Measurements from ENCODE around the gene PAPSS1.

The PAPSS1 gene

GRCh38 chr4:107640197-107640596 lies 79.8 kb downstream of the PAPSS1 start:
- no peaks in the 10 kb centered on the region for H3K9me3 ChIP-seq
- TF ChIP-seq, protein P1, sequence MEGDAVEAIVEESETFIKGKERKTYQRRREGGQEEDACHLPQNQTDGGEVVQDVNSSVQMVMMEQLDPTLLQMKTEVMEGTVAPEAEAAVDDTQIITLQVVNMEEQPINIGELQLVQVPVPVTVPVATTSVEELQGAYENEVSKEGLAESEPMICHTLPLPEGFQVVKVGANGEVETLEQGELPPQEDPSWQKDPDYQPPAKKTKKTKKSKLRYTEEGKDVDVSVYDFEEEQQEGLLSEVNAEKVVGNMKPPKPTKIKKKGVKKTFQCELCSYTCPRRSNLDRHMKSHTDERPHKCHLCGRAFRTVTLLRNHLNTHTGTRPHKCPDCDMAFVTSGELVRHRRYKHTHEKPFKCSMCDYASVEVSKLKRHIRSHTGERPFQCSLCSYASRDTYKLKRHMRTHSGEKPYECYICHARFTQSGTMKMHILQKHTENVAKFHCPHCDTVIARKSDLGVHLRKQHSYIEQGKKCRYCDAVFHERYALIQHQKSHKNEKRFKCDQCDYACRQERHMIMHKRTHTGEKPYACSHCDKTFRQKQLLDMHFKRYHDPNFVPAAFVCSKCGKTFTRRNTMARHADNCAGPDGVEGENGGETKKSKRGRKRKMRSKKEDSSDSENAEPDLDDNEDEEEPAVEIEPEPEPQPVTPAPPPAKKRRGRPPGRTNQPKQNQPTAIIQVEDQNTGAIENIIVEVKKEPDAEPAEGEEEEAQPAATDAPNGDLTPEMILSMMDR (IDR thresholded peaks at IDR 0.05; ENCODE audit: low read depth, low read length), result no peak
- DNase-seq, result no peak
- H3K27me3 ChIP-seq, result no peaks in the 10 kb centered on the region
- H3K36me3 ChIP-seq, result peaks cover 6% of the 10 kb centered on the region; the same call in 1 of the 2 replicates
- H3K4me3 ChIP-seq (ENCODE audit: low read depth, low read length), result no peak overlapping the region
- H3K4me1 ChIP-seq, result no peaks in the 10 kb centered on the region

DNA sequence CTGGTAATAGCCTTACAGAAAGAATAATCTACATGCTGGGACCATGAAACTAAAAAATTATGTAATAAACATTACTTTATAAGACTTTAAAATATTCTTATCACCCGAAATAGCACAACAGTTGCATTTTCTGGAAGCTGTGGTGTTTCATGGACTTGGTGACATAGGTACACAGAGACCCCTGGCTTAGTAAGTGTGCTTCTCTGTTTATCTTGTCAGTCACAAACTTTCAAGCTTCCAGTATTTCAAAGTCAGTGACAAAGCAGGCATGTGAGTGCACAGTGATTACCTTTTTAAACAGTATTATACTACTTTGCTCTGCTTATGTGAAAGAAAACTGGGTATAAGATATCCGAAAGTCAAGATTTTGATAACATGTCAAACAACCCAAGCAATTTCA lies 84.3 kb downstream of the PAPSS1 start:
- TF ChIP-seq, protein P1 (IDR thresholded peaks at IDR 0.05; ENCODE audit: low read depth, low read length), result no peak
- H3K4me3 ChIP-seq (ENCODE audit: low read depth, low read length), result no peak overlapping the region
- H3K36me3 ChIP-seq, result no peaks in the 10 kb centered on the region; the same call in 1 of the 2 replicates
- no peaks in the 10 kb centered on the region for H3K27me3 ChIP-seq
- no peaks in the 10 kb centered on the region; the same call in none of the 2 replicates for H3K4me1 ChIP-seq
- H3K9me3 ChIP-seq, result no peaks in the 10 kb centered on the region
- no peak for DNase-seq

DNA sequence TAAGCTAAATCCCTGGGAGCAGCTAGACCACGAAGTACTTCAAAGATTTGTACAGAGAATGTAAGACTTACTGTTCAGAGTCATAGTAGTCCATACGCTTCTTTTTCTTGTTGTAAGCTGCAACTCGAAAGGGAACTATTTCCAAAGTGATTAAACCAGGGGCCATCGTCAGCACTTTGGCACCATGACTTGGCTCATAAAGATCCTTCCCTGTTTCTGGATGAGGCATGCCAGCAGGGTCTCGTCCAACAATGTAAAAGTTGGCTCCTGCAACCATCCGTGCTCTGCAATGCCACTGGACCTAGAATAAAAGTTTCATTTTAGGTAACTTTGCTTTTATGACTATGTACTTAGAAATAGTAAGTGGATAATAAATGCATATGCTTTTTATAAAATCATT lies 88.5 kb downstream of the PAPSS1 start:
- Histone ChIP-seq H3K9me3 (no peaks in the 10 kb centered on the region), H3K4me3 (ENCODE audit: low read depth, low read length) (no peak overlapping the region), H3K27me3 (no peaks in the 10 kb centered on the region), H3K36me3 (no peaks in the 10 kb centered on the region; the same call in 1 of the 2 replicates), H3K4me1 (no peaks in the 10 kb centered on the region; the same call in none of the 2 replicates)
- DNase-seq, result no peak
- TF ChIP-seq, protein P1 (IDR thresholded peaks at IDR 0.05; ENCODE audit: low read depth, low read length), result no peak

- no peaks in the 10 kb centered on the region; the same call in 1 of the 2 replicates for H3K36me3 ChIP-seq
- no peak for DNase-seq
- no peaks in the 10 kb centered on the region; the same call in none of the 2 replicates for H3K4me1 ChIP-seq
- TF ChIP-seq, protein P1 (IDR thresholded peaks at IDR 0.05; ENCODE audit: low read depth, low read length), result no peak
- H3K9me3 ChIP-seq, result no peaks in the 10 kb centered on the region
- H3K27me3 ChIP-seq, result no peaks in the 10 kb centered on the region
- no peak overlapping the region for H3K4me3 ChIP-seq (ENCODE audit: low read depth, low read length)
These were observed 89.8 kb downstream of the PAPSS1 start for GRCh38 chr4:107630185-107630705.

DNA sequence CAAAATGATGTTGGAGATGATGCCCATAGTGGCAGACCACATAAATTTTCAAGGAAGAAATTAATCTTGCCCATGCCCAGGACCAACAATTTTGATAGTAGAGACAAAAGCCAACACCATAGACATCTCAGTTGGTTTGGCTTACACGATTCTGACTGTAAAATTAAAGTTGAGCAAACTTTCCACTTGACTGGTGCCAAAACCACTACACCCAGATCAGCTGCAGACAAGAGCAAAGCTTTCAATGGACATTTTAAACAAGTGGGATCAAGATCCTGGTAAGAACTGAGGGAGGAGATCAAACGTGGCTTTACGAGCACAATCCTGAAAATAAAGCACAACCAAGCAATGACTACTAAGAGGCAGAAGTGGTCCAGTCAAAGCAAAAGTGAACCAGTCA lies 90.7 kb downstream of the PAPSS1 start:
- H3K9me3 ChIP-seq, result no peaks in the 10 kb centered on the region
- no peaks in the 10 kb centered on the region; the same call in 1 of the 2 replicates for H3K36me3 ChIP-seq
- H3K4me3 ChIP-seq (ENCODE audit: low read depth, low read length), result no peak overlapping the region
- no peaks in the 10 kb centered on the region; the same call in none of the 2 replicates for H3K4me1 ChIP-seq
- no peaks in the 10 kb centered on the region for H3K27me3 ChIP-seq
- TF ChIP-seq, protein P1 (IDR thresholded peaks at IDR 0.05; ENCODE audit: low read depth, low read length), result no peak
- DNase-seq, result no peak

- Histone ChIP-seq H3K4me3 (ENCODE audit: low read depth, low read length) (no peak overlapping the region), H3K36me3 (no peaks in the 10 kb centered on the region), H3K27me3 (no peaks in the 10 kb centered on the region), H3K9me3 (no peaks in the 10 kb centered on the region), H3K4me1 (0 out of 2 replicates have a peak, but pooled peaks cover 2% of the 10 kb centered on the region)
- TF ChIP-seq, protein P1 (IDR thresholded peaks at IDR 0.05; ENCODE audit: low read depth, low read length), result no peak
- no peak for DNase-seq
These were observed 94.6 kb downstream of the PAPSS1 start for GRCh38 chr4:107625391-107625902.
